ENCODE results near the gene VAPB. TPM values are rescaled to one million over a fixed set of nuclear protein-coding genes. Genes with fewer than 3 reads are reported as not detected.

VAPB gene
- total and polyA plus RNA-seq, 10 of the 15 experiments (the other 5 are each of a cell fraction or from before 2014, with no cell fraction given), result 3.2 to 28.6 (median 20.5) TPM

DNA sequence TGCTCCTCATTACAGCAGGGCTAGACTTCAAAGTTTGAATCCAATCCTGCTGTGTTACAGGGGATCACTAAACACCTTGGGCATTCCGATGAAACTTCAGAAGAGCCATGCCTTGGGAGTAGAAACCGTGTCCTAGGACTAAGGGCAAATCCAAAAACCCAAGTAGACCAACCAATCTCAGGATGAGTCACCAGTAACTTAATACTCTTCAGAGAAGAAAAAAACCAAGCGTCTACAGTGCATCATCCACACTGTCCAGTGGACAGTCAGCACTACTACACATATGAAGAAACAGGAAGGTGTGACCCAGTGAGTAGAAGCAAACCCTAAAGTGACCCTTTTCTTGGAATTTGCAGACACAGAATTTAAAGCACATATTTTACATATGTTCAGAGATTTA, 39.5 kb upstream of the VAPB start:
- H2AFZ ChIP-seq (ENCODE audit: control insufficient read depth, low read depth, low read length), result no peak overlapping the region
- no peaks in the 10 kb centered on the region for H3K9me3 ChIP-seq (replicated peaks; ENCODE audit: control insufficient read depth, insufficient read depth, low read length)
- no peak overlapping the region for H3K4me3 ChIP-seq
- FAIRE-seq (peak; percentile 44), ATAC-seq (peak; percentile 38; the same call in 1 of the 3 replicates), DNase-seq (ENCODE audit: low read depth, low spot score) (no peak)
- no peak overlapping the region for H3K4me2 ChIP-seq (ENCODE audit: control insufficient read depth, insufficient read depth)
- no peaks in the 10 kb centered on the region for H3K4me1 ChIP-seq (ENCODE audit: control insufficient read depth, insufficient read depth, low read length)
- no peak overlapping the region for H3K27ac ChIP-seq (ENCODE audit: control insufficient read depth, insufficient read depth)
- H3K36me3 ChIP-seq (ENCODE audit: control insufficient read depth in 2 of 2, insufficient read depth in 2 of 2, low read length in 1 of 2), result peaks cover 9 to 21% of the 10 kb centered on the region in 2 experiments; a peak in 3 of 4 replicates
- H3K79me2 ChIP-seq (ENCODE audit: control insufficient read depth, insufficient read depth, low read length), result no peaks in the 10 kb centered on the region
- no TSS peak for BruUV-seq (replicated peaks)
- WGBS (ENCODE audit: insufficient coverage, insufficient replicate concordance, low lambda C conversion rate, missing lambda C conversion rate), result 40% methylated on average over 3 of the region's 3 CpGs
- in situ Hi-C loops (cut with MboI), result no loop called here
- POLR2A ChIA-PET, result no interaction called here
- intact Hi-C loops (cut with micrococcal nuclease; ENCODE audit: unreplicated experiment), result no loop called here
- no peaks in the 10 kb centered on the region for H3K27me3 ChIP-seq (replicated peaks in 1 of 2; ENCODE audit: control insufficient read depth in 2 of 2, insufficient read depth in 2 of 2, low read length in 1 of 2)
- SMC1A ChIA-PET (ENCODE audit: uncharacterized antibody, unreplicated experiment), result interaction anchor here (1.1 to 1.6 kb wide), 2 partner anchors 36 to 98 kb away, joined by 5 to 6 read pairs; no protein-coding TSS in a partner anchor
- H3K9ac ChIP-seq (ENCODE audit: control insufficient read depth, insufficient read depth, low read length), result no peak overlapping the region
- CTCF ChIA-PET, result interaction anchor here (0.9 kb wide), 1 partner anchor 15 kb away, joined by 4 read pairs; no protein-coding TSS in a partner anchor
- no peaks in the 10 kb centered on the region for H4K20me1 ChIP-seq (ENCODE audit: control insufficient read depth, insufficient read depth)
- RAD21 ChIA-PET (ENCODE audit: unreplicated experiment), result no interaction called here
- TF ChIP-seq ZNF24 (IDR thresholded peaks at IDR 0.05) (no peak), SIN3A (IDR thresholded peaks at IDR 0.05; ENCODE audit: low read depth, low read length) (no peak), EGR1 (IDR thresholded peaks at IDR 0.05; ENCODE audit: borderline replicate concordance in 1 of 2, low read depth in 2 of 2, low read length in 2 of 2) (no peak), CHD2 (IDR thresholded peaks at IDR 0.05; ENCODE audit: borderline replicate concordance, low read depth, low read length) (no peak), ETV6 (conservative IDR thresholded peaks at IDR 0.05 in 1 of 2, IDR thresholded peaks at IDR 0.05 in 1 of 2; ENCODE audit: borderline replicate concordance in 1 of 2, low read depth in 1 of 2) (no peak), RELA (IDR thresholded peaks at IDR 0.05; ENCODE audit: borderline replicate concordance, partially characterized antibody) (no peak), EZH2 (IDR thresholded peaks at IDR 0.05; ENCODE audit: borderline replicate concordance, control insufficient read depth, low read depth, low read length) (no peak)

DNA sequence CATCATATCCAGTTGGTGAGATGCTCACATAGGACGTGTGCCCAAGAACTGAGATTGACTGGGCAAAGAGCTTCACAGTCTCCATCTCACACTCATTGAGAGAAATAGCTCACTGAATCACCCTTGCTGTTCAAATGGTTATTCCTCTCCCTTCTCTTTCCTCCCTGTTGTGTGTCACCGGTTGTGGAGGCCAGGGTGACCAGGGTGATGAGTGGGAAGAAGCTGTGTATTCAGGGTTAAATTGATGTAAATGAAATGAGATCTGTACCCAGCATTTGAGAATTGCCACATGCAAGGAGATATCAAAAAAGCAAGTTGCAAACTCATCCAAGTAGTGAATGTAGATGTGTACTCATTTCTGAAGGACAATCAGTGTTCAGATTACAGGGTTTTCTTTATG, 36.6 kb upstream of the VAPB start:
- TF ChIP-seq, protein P1, sequence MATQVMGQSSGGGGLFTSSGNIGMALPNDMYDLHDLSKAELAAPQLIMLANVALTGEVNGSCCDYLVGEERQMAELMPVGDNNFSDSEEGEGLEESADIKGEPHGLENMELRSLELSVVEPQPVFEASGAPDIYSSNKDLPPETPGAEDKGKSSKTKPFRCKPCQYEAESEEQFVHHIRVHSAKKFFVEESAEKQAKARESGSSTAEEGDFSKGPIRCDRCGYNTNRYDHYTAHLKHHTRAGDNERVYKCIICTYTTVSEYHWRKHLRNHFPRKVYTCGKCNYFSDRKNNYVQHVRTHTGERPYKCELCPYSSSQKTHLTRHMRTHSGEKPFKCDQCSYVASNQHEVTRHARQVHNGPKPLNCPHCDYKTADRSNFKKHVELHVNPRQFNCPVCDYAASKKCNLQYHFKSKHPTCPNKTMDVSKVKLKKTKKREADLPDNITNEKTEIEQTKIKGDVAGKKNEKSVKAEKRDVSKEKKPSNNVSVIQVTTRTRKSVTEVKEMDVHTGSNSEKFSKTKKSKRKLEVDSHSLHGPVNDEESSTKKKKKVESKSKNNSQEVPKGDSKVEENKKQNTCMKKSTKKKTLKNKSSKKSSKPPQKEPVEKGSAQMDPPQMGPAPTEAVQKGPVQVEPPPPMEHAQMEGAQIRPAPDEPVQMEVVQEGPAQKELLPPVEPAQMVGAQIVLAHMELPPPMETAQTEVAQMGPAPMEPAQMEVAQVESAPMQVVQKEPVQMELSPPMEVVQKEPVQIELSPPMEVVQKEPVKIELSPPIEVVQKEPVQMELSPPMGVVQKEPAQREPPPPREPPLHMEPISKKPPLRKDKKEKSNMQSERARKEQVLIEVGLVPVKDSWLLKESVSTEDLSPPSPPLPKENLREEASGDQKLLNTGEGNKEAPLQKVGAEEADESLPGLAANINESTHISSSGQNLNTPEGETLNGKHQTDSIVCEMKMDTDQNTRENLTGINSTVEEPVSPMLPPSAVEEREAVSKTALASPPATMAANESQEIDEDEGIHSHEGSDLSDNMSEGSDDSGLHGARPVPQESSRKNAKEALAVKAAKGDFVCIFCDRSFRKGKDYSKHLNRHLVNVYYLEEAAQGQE (IDR thresholded peaks at IDR 0.05; ENCODE audit: low read depth, low read length), result no peak
- TF ChIP-seq BMI1 (IDR thresholded peaks at IDR 0.05; ENCODE audit: borderline replicate concordance) (no peak), JUNB (IDR thresholded peaks at IDR 0.05) (peak; percentile 28; the same call in 1 of the 2 replicates)
- POLR2A ChIA-PET, result no interaction called here

More for the DNA sequence above, 36.6 kb upstream of the VAPB start:
- in situ Hi-C loops (cut with MboI), result no loop called here
- H3K79me2 ChIP-seq (ENCODE audit: control insufficient read depth, insufficient read depth, low read length), result no peaks in the 10 kb centered on the region
- ATAC-seq, result no peak
- no TSS peak for BruUV-seq (replicated peaks)
- no peak overlapping the region for H3K4me3 ChIP-seq
- no peak overlapping the region for H3K4me2 ChIP-seq (ENCODE audit: control insufficient read depth, insufficient read depth)
- H4K20me1 ChIP-seq (ENCODE audit: control insufficient read depth, insufficient read depth), result no peaks in the 10 kb centered on the region
- FAIRE-seq, result no peak
- DNase-seq (ENCODE audit: low read depth, low spot score), result no peak
- H3K9ac ChIP-seq (ENCODE audit: control insufficient read depth, insufficient read depth, low read length), result no peak overlapping the region
- H3K27ac ChIP-seq (ENCODE audit: control insufficient read depth, insufficient read depth), result no peak overlapping the region
- no peaks in the 10 kb centered on the region for H3K4me1 ChIP-seq (ENCODE audit: control insufficient read depth, insufficient read depth, low read length)
- H3K27me3 ChIP-seq (replicated peaks in 1 of 2; ENCODE audit: control insufficient read depth in 2 of 2, insufficient read depth in 2 of 2, low read length in 1 of 2), result no peaks in the 10 kb centered on the region
- peaks cover 2 to 15% of the 10 kb centered on the region in 2 experiments for H3K36me3 ChIP-seq (ENCODE audit: control insufficient read depth in 2 of 2, insufficient read depth in 2 of 2, low read length in 1 of 2)
- intact Hi-C loops (cut with micrococcal nuclease; ENCODE audit: unreplicated experiment), result no loop called here
- CTCF ChIA-PET, result interaction anchor here (0.5 to 1.1 kb wide), 2 partner anchors 113 to 118 kb away, joined by 3 read pairs; no protein-coding TSS in a partner anchor
- RAD21 ChIA-PET (ENCODE audit: unreplicated experiment), result no interaction called here
- WGBS (ENCODE audit: insufficient coverage, insufficient replicate concordance, low lambda C conversion rate, missing lambda C conversion rate), result 28% methylated on average over 2 of the region's 2 CpGs
- H2AFZ ChIP-seq (ENCODE audit: control insufficient read depth, low read depth, low read length), result no peak overlapping the region
- no peaks in the 10 kb centered on the region for H3K9me3 ChIP-seq (replicated peaks; ENCODE audit: control insufficient read depth, insufficient read depth, low read length)
- SMC1A ChIA-PET (ENCODE audit: uncharacterized antibody, unreplicated experiment), result interaction anchor here (2.8 kb wide), 1 partner anchor 11 kb away, joined by 10 read pairs; no protein-coding TSS in a partner anchor
